ENCODE measurements around the gene UCKL1. TPM values are rescaled to one million over a fixed set of nuclear protein-coding genes. Genes with fewer than 3 reads are reported as not detected.

Gene UCKL1
- total RNA-seq, 1 donor from 2014 or later: 39.3 TPM

- no peak overlapping the region for H3K27ac Mint-ChIP-seq (ENCODE audit: unreplicated experiment)
- peak overlapping the region; percentile 31 for H3K4me3 Mint-ChIP-seq
- no peaks in the 10 kb centered on the region for H3K4me1 Mint-ChIP-seq
- TF ChIP-seq CTCF (conservative IDR thresholded peaks at IDR 0.05): no peak
- H3K36me3 Mint-ChIP-seq (ENCODE audit: low read depth): peaks cover 2% of the 10 kb centered on the region
- no peaks in the 10 kb centered on the region for H3K9me3 Mint-ChIP-seq
- no peak for DNase-seq (ENCODE audit: low read depth, low spot score)
- peaks cover 3% of the 10 kb centered on the region for H3K27me3 Mint-ChIP-seq (ENCODE audit: low read depth)
Measured at GRCh38 chr20:63966944-63967322, 10.7 kb upstream of the UCKL1 start.

GRCh38 chr20:63966172-63966943 is 10.1 kb upstream of the UCKL1 start:
- Mint-ChIP-seq H3K27me3 (ENCODE audit: low read depth) (peaks cover 3% of the 10 kb centered on the region), H3K9me3 (no peaks in the 10 kb centered on the region), H3K4me3 (peak overlapping the region; percentile 44), H3K4me1 (no peaks in the 10 kb centered on the region), H3K36me3 (ENCODE audit: low read depth) (peaks cover 2% of the 10 kb centered on the region), H3K27ac (ENCODE audit: unreplicated experiment) (no peak overlapping the region)
- TF ChIP-seq CTCF (conservative IDR thresholded peaks at IDR 0.05): no peak
- DNase-seq (ENCODE audit: low read depth, low spot score): no peak

- TF ChIP-seq CTCF (conservative IDR thresholded peaks at IDR 0.05): no peak
- H3K4me3 Mint-ChIP-seq: no peak overlapping the region
- no peaks in the 10 kb centered on the region for H3K27me3 Mint-ChIP-seq (ENCODE audit: low read depth)
- H3K27ac Mint-ChIP-seq (ENCODE audit: unreplicated experiment): no peak overlapping the region
- H3K36me3 Mint-ChIP-seq (ENCODE audit: low read depth): peaks cover 2% of the 10 kb centered on the region
- H3K4me1 Mint-ChIP-seq: no peaks in the 10 kb centered on the region
- DNase-seq (ENCODE audit: low read depth, low spot score): no peak
- no peaks in the 10 kb centered on the region for H3K9me3 Mint-ChIP-seq
Measured at GRCh38 chr20:63964412-63964811, 8.2 kb upstream of the UCKL1 start.

GRCh38 chr20:63963784-63964301 is 7.6 kb upstream of the UCKL1 start:
- Mint-ChIP-seq H3K27ac (ENCODE audit: unreplicated experiment) (no peak overlapping the region), H3K27me3 (ENCODE audit: low read depth) (no peaks in the 10 kb centered on the region), H3K9me3 (no peaks in the 10 kb centered on the region), H3K4me3 (no peak overlapping the region), H3K36me3 (ENCODE audit: low read depth) (peaks cover 2% of the 10 kb centered on the region), H3K4me1 (no peaks in the 10 kb centered on the region)
- no peak for DNase-seq (ENCODE audit: low read depth, low spot score)
- TF ChIP-seq CTCF (conservative IDR thresholded peaks at IDR 0.05): no peak

GRCh38 chr20:63963348-63963741 is 7.1 kb upstream of the UCKL1 start:
- Mint-ChIP-seq H3K36me3 (ENCODE audit: low read depth) (peaks cover 2% of the 10 kb centered on the region), H3K27me3 (ENCODE audit: low read depth) (no peaks in the 10 kb centered on the region), H3K27ac (ENCODE audit: unreplicated experiment) (no peak overlapping the region), H3K4me3 (no peak overlapping the region), H3K4me1 (no peaks in the 10 kb centered on the region), H3K9me3 (no peaks in the 10 kb centered on the region)
- DNase-seq (ENCODE audit: low read depth, low spot score): no peak
- no peak for TF ChIP-seq CTCF (conservative IDR thresholded peaks at IDR 0.05)
